IMR-90 (cell line): Measurements from ENCODE around the gene SLC66A3. TPM values are rescaled to one million over a fixed set of nuclear protein-coding genes. Genes with fewer than 3 reads are reported as not detected.

Source experiments
- ATAC-seq: fragments of 200-7000 bp; cut with Tn5 transposase; 2 replicates; pipeline ENCODE4 v1.9.1; 2020; ENCODE audit warnings: low read depth, mild to moderate bottlenecking, moderate library complexity
- BruUV-seq: library from RNA; stranded (reverse); fragments of 400-500 nt; replicated peaks from 2 replicates; lab custom pipeline; 2021; lab: Mats Ljungman, UMichigan
- CTCF ChIA-PET: fragments of 300-600 bp; formaldehyde crosslinking; extraction: SDS; loops from one replicate; lab custom pipeline; 2021; ENCODE audit warnings: antibody characterized with exemption; lab: Yijun Ruan, JAX
- POLR2A ChIA-PET: fragments of 300-600 bp; sonication (Branson Sonifier 250); formaldehyde crosslinking; loops from one replicate; lab custom pipeline; 2022; ENCODE audit warnings: antibody characterized with exemption; ENCODE audit not compliant: unreplicated experiment; lab: Charles Lee
- DNase-seq: peaks from one replicate; pipeline ENCODE4 v3.0.0; 2013
- H2AFZ ChIP-seq: replicated peaks from 2 replicates; pipeline ENCODE3; 2013; ENCODE audit warnings: low read length, mild to moderate bottlenecking; ENCODE audit not compliant: poor library complexity
- H2AK5ac ChIP-seq: 2 replicates; pipeline ENCODE4 v1.6.1; 2013; ENCODE audit warnings: low read depth, low read length, inconsistent platforms
- H2AK9ac ChIP-seq: replicated peaks from 2 replicates; pipeline ENCODE3; 2013; ENCODE audit warnings: mild to moderate bottlenecking, low read depth, low read length, moderate library complexity; ENCODE audit not compliant: poor library complexity
- H2BK120ac ChIP-seq: 2 replicates; pipeline ENCODE4 v1.6.1; 2013; ENCODE audit warnings: low read depth, low read length, inconsistent platforms
- H2BK15ac ChIP-seq: 3 replicates; pipeline ENCODE4 v1.6.1; 2013; ENCODE audit warnings: low read depth, low read length, inconsistent platforms
- H2BK20ac ChIP-seq: 2 replicates; pipeline ENCODE4 v1.6.1; 2013; ENCODE audit warnings: low read depth, mild to moderate bottlenecking, inconsistent platforms, low read length, moderate library complexity
- H2BK5ac ChIP-seq: 2 replicates; pipeline ENCODE4 v1.6.1; 2013; ENCODE audit warnings: mild to moderate bottlenecking, low read depth, low read length, inconsistent platforms; ENCODE audit not compliant: poor library complexity, severe bottlenecking
- H3K14ac ChIP-seq: replicated peaks from 2 replicates; pipeline ENCODE4 v1.6.1; 2013; ENCODE audit warnings: low read depth, low read length, inconsistent platforms
- H3K18ac ChIP-seq: 2 replicates; pipeline ENCODE4 v1.6.1; 2013; ENCODE audit warnings: low read depth, low read length, control low read depth
- H3K23ac ChIP-seq: 2 replicates; pipeline ENCODE4 v1.6.1; 2013; ENCODE audit warnings: low read depth, low read length, inconsistent platforms
- H3K27ac ChIP-seq: 2 replicates; pipeline ENCODE4 v1.5.1; 2013; ENCODE audit warnings: mild to moderate bottlenecking, control low read depth, low read length; ENCODE audit not compliant: insufficient read depth
- H3K27me3 ChIP-seq: 2 replicates; pipeline ENCODE4 v1.6.1; 2013; ENCODE audit warnings: low read length; ENCODE audit not compliant: control insufficient read depth, insufficient read depth
- H3K36me3 ChIP-seq: 2 replicates; pipeline ENCODE4 v1.6.1; 2013; ENCODE audit warnings: low read length, mixed read lengths; ENCODE audit not compliant: control insufficient read depth, insufficient read depth
- H3K4ac ChIP-seq: 2 replicates; pipeline ENCODE4 v1.6.1; 2013; ENCODE audit warnings: low read depth, low read length, inconsistent platforms
- H3K4me1 ChIP-seq: 2 replicates; pipeline ENCODE4 v1.6.1; 2013; ENCODE audit warnings: low read length, mixed read lengths; ENCODE audit not compliant: control insufficient read depth, insufficient read depth
- H3K4me2 ChIP-seq: 2 replicates; pipeline ENCODE4 v1.6.1; 2013; ENCODE audit warnings: low read depth, mild to moderate bottlenecking, control low read depth, low read length, moderate library complexity
- H3K4me3 ChIP-seq: 2 replicates; pipeline ENCODE4 v1.5.1; 2013; ENCODE audit warnings: low read depth, mild to moderate bottlenecking, control low read depth, low read length, moderate library complexity; ENCODE audit not compliant: insufficient read depth
- H3K56ac ChIP-seq: 2 replicates; pipeline ENCODE4 v1.6.1; 2013; ENCODE audit warnings: low read length, inconsistent platforms; ENCODE audit not compliant: insufficient read depth; ENCODE audit errors: extremely low read depth
- H3K79me1 ChIP-seq, 2 experiments: 2 replicates each; pipeline ENCODE4 v1.6.1; 2013; ENCODE audit warnings: low read length in 2 of 2, inconsistent platforms in 1 of 2, low read depth in 1 of 2
- H3K9ac ChIP-seq: 2 replicates; pipeline ENCODE4 v1.6.1; 2013; ENCODE audit warnings: low read depth, low read length, control low read depth
- H3K9me1 ChIP-seq: 2 replicates; pipeline ENCODE4 v1.6.1; 2013; ENCODE audit warnings: low read length, inconsistent platforms; ENCODE audit not compliant: insufficient read depth
- H3K9me3 ChIP-seq: 2 replicates; pipeline ENCODE4 v1.6.1; 2013; ENCODE audit warnings: low read length; ENCODE audit not compliant: control insufficient read depth, insufficient read depth
- H4K20me1 ChIP-seq: 2 replicates; pipeline ENCODE4 v1.6.1; 2013; ENCODE audit warnings: low read length, inconsistent platforms; ENCODE audit not compliant: insufficient read depth
- H4K5ac ChIP-seq: 2 replicates; pipeline ENCODE4 v1.6.1; 2013; ENCODE audit warnings: mild to moderate bottlenecking, low read depth, low read length, control low read depth
- H4K8ac ChIP-seq, 2 experiments: 2 replicates each; pipeline ENCODE4 v1.6.1; 2013; ENCODE audit warnings: low read depth in 2 of 2, low read length in 2 of 2, control low read depth in 1 of 2, inconsistent platforms in 1 of 2
- H4K91ac ChIP-seq: 2 replicates; pipeline ENCODE4 v1.6.1; 2013; ENCODE audit warnings: low read depth, low read length, inconsistent platforms; ENCODE audit not compliant: insufficient read depth
- CEBPB ChIP-seq: IDR thresholded peaks from 2 replicates; pipeline ENCODE4 v1.6.1; 2012; ENCODE audit warnings: low read depth, low read length, improper control_type of control experiment
- CHD1 ChIP-seq: IDR thresholded peaks from 2 replicates; pipeline ENCODE4 v1.6.1; 2012; ENCODE audit warnings: low read depth, low read length, improper control_type of control experiment
- FOS ChIP-seq: fragments of 150-350 bp; IDR thresholded peaks from 2 replicates; pipeline ENCODE4 v1.6.1; 2016; ENCODE audit warnings: low read depth, low read length
- MAFK ChIP-seq: IDR thresholded peaks from 2 replicates; pipeline ENCODE4 v1.6.1; 2012; ENCODE audit warnings: low read depth, low read length, improper control_type of control experiment
- MAZ ChIP-seq: IDR thresholded peaks from 2 replicates; pipeline ENCODE4 v1.6.1; 2012; ENCODE audit warnings: low read depth, mild to moderate bottlenecking, low read length, improper control_type of control experiment, moderate library complexity, borderline replicate concordance
- NFE2L2 ChIP-seq: fragments of 150-350 bp; IDR thresholded peaks from 2 replicates; pipeline ENCODE4 v1.6.1; 2016; ENCODE audit warnings: low read depth, mild to moderate bottlenecking, low read length
- RAD21 ChIP-seq: IDR thresholded peaks from 2 replicates; pipeline ENCODE4 v1.6.1; 2012; ENCODE audit warnings: low read length, improper control_type of control experiment
- RCOR1 ChIP-seq: IDR thresholded peaks from 2 replicates; pipeline ENCODE4 v1.6.1; 2012; ENCODE audit warnings: mild to moderate bottlenecking, low read length, improper control_type of control experiment; ENCODE audit not compliant: insufficient replicate concordance
- WGBS, 2 experiments: methylation state at CpG; one replicate each; pipeline versions ENCODE4 v1.1.5 to v1.1.7; 2013; ENCODE audit warnings: missing lambda C conversion rate in 2 of 2; ENCODE audit not compliant: insufficient read length in 1 of 2; ENCODE audit errors: extremely low coverage in 2 of 2; 5-methylcytosine and 5-hydroxymethylcytosine counted together
- dilution Hi-C: fragments of 300-500 bp; cut with HindIII; formaldehyde crosslinking; loops from one replicate; pipeline ENCODE4 v1.14.3; 2018; ENCODE audit warnings: low sequenced_read_pairs; ENCODE audit not compliant: unreplicated experiment
- in situ Hi-C: fragments of 300-500 bp; cut with MboI; formaldehyde crosslinking; loops from 3 replicates; pipeline ENCODE4 v1.14.3; 2019; ENCODE audit warnings: low sequenced_read_pairs, inconsistent platforms, mixed read lengths
- intact Hi-C: fragments of 100-400 bp; cut with micrococcal nuclease; formaldehyde crosslinking; loops from 2 replicates; pipeline ENCODE4 v1.10.0; 2022
- polyA plus RNA-seq, 3 experiments: library from polyadenylated mRNA; depleted of rRNA; stranded (reverse); fragments of >200 nt; gene quantifications; 2 replicates each; pipeline ENCODE4 v1.2.3, GENCODE V29; 2012; ENCODE audit warnings: low replicate concordance in 1 of 3
- total RNA-seq: library from RNA; depleted of rRNA; stranded (reverse); fragments of >200 nt; gene quantifications from 2 replicates; pipeline ENCODE4 v1.2.3, GENCODE V29; 2012

SLC66A3 gene
- total and polyA plus RNA-seq, 2 of the 4 experiments (the other 2 are of a cell fraction) = 18.1 to 25.2 TPM

- peak overlapping the region; percentile 79 for H3K4ac ChIP-seq
- H3K4me1 ChIP-seq = peaks cover 5% of the 10 kb centered on the region; the same call in 1 of the 2 replicates
- H3K9me1 ChIP-seq = peaks cover 3% of the 10 kb centered on the region; the same call in 1 of the 2 replicates
- H2BK15ac ChIP-seq = peak overlapping the region; percentile 20; the same call in 1 of the 3 replicates
- no peak overlapping the region for H3K4me2 ChIP-seq
- intact Hi-C loops = no loop called here
- dilution Hi-C loops = no loop called here
- H3K18ac ChIP-seq = no peak overlapping the region
- H3K56ac ChIP-seq = no peak overlapping the region
- H3K9ac ChIP-seq = no peak overlapping the region
- 35% methylated on average over 6 of the region's 8 CpGs; no CpG with 5 or more reads in 1 of the 2 experiments for WGBS, 2 experiments
- H3K9me3 ChIP-seq = no peaks in the 10 kb centered on the region
- DNase-seq = peak; percentile 31
- no peak for TF ChIP-seq RAD21
- no peak for TF ChIP-seq MAFK
- TF ChIP-seq RCOR1 = no peak
- no peak for TF ChIP-seq NFE2L2
- no peak; the same call in 1 of the 2 replicates for TF ChIP-seq MAZ
- TF ChIP-seq FOS = no peak
- no peak for TF ChIP-seq CHD1
- no peak for TF ChIP-seq CEBPB
- H3K23ac ChIP-seq = no peak overlapping the region
- H2BK20ac ChIP-seq = peak overlapping the region; percentile 26
- in situ Hi-C loops = loop anchor here (5.0 kb wide), 2 partner anchors 199 to 284 kb away; no protein-coding TSS in a partner anchor
- peak overlapping the region; percentile 71 for H2BK120ac ChIP-seq
- peak overlapping the region; percentile 45; the same call in 1 of the 2 replicates for H2AK5ac ChIP-seq
- H3K14ac ChIP-seq = peak overlapping the region; percentile 31; the same call in 1 of the 2 replicates
- H4K5ac ChIP-seq = peak overlapping the region; percentile 42; the same call in 1 of the 2 replicates
- H4K91ac ChIP-seq = peak overlapping the region; percentile 74; the same call in 1 of the 2 replicates
- ChIA-PET POLR2A (no interaction called here), CTCF (interaction anchor here (1.2 to 4.9 kb wide), 3 partner anchors 12 to 290 kb away, joined by 4 to 35 read pairs (median 4); a partner anchor contains a TSS)
- no peak overlapping the region for H3K27ac ChIP-seq
- H2AK9ac ChIP-seq = peak overlapping the region; percentile 70
- ATAC-seq = peak; percentile 8; the same call in 1 of the 2 replicates
- BruUV-seq = no TSS peak
- H3K27me3 ChIP-seq = no peaks in the 10 kb centered on the region
- H3K4me3 ChIP-seq = no peak overlapping the region
- peak overlapping the region; percentile 42 to 77; a peak in 3 of 4 replicates for H4K8ac ChIP-seq
- peak overlapping the region; percentile 86 for H2AFZ ChIP-seq
- no peaks in the 10 kb centered on the region for H3K79me1 ChIP-seq
- no peaks in the 10 kb centered on the region for H4K20me1 ChIP-seq
- H2BK5ac ChIP-seq = no peak overlapping the region
- no peaks in the 10 kb centered on the region for H3K36me3 ChIP-seq
These were observed 34.0 kb upstream of the SLC66A3 start for GRCh38 chr2:11121099-11121822.
